OCI-M2 (cell line): Measurements from ENCODE around the gene ARHGEF1.

Experiments used
- DNase-seq: peaks from one replicate; lab custom pipeline; 2025; ENCODE audit not compliant: unreplicated experiment; lab: John Stamatoyannopoulos, UW

Gene ARHGEF1

DNA sequence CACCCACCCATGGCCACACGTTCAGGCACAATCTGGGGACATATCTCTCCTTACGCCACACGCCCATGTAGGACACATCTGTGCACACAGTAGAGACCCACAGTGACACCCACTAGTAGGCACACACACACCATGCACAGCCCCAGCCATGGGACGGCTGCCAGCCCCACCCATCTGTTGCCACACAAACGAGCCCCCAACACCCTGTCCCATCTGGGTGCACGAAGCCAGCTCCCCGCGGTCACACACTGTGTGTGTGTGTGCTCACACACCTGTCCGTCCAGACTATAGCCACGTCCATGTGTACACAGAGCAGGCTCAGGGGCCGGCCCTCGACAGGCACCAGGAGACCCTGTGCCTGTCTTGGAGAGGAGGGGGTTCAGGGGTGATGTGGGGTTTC is 34.7 kb downstream of the ARHGEF1 start:
- no peak for DNase-seq

DNA sequence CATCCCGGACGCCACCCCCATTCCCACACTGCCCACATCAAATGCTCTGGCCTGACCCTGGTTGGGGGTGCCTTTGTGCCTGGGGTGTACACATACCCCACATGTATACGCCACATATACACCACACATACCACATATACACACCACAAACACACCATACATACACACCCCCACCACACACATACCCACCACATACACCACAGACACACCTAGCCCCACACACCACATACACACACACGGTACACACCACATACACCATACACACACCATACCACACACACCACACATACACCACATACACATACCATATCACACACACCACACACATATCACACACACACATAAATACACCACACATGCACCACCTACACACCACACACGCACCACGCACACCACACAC is 35.1 kb downstream of the ARHGEF1 start:
- DNase-seq, result no peak

DNA sequence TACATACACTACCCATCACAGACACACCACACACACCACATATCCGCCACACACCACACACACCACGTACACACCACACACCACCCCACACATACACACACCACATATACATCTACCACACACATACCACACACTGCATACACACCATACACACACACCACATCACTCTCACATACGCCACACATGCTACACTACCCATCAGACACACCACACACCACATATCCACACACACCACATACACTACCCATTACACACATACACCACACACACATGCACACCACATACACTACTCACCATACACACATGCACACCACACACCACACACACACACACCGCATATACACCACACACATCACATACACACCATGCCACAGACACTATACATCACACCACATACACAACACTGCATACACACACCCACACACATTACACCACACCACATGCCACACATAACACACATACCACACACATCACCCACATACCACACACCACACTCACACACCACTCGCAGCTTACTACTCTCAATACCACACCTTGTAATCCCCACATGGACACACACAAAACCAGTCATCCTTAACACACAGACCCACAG is 35.8 kb downstream of the ARHGEF1 start:
- no peak for DNase-seq

DNA sequence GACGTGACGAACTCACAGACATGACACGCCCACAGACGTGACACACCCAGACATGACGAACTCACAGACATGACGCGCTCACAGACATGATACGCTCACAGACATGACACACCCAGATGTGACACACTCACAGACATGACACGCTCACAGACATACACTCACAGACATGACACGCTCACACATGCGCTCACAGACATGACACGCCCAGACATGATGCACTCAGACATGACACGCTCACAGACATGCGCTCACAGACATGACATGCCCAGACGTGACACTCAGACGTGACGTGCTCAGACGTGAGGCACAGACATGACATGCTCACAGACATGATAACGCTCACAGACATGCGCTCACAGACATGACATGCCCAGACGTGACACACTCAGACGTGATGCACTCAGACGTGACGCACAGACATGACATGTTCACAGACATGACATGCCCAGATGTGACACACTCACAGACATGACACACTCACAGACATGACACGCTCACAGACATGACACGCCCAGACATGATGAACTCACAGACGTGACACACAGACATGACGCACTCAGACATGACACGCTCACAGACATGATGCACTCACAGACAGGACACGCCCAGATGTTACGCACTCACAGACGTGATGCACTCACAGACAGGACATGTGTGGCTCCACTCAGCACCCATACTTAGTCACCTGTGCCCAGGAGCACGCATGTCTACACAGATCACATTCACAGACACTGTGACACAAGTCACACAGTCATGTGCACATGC is 37.1 kb downstream of the ARHGEF1 start:
- no peak for DNase-seq

DNA sequence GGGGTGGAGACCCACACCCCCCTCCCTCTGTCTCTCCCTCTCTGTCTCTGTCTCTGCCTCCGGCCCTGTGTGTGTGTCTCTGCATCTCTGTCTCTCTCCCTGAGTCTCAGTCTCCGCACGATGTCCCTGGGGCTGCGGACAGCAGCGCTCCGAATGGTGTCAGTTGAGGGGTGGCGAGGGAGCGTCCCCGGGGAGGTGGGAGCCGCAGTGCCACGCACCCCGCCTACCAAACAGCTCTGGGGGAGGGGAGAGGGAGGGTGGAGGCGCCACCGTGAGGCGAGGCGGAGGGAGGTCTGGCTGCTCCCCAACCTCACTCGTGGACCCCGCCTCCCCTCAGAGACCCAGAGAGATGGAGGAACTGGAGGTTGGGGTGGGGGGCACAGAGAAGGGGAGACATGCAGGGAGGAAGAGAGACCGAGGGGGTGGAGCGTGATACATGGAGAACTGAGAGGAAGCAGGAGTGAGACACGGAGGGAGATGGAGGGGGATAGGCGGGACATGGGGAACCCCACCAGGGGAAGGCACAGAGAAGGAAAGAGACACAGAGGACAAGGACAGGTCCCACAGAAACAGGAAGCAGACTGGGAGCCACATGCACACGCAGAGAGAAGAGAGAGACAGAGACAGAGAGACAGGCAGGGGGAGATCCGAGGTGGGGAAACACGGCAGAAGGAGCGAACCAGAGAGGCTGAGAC is 38.0 kb downstream of the ARHGEF1 start:
- DNase-seq, result no peak

DNA sequence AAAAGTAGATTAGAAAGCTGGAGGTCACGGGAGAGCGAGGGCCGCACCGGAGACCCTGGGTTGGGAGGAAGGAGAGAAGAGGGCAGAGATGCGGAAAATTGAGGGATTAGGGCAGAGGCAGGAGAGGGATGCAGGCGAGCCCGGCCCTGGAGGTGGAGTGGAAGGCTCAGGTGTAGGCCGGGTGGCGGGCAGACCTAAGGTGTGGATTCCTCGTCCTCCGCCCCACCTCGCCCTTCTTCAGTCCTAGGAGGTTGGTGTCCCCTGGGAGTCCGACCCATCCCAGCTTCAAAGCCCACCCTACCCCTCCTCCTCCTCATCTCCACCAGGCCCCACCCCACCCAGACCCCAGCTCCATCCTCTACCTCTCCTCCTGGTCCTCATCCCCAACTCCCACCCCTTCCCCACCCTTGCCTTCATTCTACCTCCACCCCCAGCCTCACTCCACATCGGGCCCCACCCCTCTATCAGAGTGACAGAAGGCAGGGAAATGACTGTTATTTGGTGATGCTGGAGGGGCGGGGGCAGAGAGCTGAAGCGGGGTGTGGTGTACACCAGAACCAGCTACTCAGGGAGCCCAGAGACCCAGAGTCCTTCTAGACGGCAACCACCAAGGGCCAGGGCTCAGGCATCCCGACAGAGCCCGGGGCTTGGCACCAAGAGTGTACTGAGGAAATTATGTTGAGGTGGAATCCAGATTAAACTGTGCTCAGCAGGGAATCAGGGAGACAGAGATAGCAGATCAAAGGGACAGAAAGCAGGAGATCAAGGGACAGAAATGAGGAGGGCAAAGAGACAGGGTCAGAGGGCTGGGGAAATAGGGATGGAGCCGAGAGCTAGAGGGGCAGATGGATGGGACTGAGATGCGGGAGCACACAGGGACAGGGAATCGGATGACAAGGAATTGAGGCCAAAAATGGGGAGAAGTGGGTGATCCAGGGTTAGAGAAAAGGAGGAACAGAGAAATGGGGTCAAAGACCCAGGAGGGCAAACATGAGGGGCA is 38.9 kb downstream of the ARHGEF1 start:
- no peak for DNase-seq

DNA sequence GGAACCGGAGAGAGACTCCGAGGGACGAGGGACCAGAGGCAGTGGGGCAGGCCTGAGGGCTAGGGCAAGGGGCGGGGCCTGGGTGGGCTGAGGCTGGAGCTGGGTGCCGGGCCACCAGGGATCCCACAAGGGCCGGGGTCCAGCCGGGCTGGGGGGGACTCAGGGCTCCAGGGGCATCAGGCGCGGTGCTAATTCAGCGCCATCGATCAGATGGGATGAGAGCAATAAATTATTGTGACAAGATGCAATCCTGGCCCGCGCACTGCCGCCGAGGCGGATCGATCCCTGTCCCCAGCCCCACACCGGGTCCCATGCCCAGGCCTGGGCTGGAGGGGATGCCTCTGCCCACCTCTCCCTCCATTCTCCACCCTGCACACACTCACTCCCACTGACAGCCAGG is 39.6 kb downstream of the ARHGEF1 start:
- DNase-seq, result no peak

DNA sequence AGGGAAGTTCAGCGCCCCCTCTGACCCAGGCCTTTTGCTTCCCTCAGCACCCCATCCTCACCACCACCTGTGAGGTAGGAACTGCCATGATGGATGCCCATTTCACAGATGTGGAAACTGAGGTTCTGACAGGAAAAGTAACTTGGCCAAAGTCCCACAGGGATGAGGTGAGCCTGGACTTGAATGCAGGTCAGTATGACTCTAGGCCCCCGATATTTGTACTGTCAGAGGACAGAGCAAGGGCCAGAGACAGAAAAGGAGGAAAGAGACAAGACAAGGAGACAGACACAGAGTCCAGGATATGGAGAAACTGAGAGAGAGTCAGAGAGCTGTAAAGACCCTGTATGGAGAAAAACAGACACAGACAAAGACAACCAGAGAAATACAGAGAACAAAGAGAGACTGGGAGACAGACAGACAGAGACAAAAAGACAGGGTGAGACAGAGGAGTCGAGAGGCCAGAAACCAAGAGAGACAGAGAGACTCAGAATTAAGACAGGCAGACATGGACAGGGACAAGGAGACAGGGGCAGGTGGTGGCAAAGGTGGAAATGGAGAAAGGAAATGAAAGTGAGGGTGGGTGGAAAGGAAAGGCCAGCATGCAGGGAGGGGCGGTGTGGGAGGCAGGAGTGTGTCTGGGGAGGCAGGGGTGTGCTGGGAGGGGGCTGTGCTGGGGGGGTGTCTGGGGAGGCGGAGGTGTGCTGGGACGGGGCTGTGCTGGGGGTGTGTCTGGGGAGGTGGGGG is 40.2 kb downstream of the ARHGEF1 start:
- DNase-seq, result no peak

DNA sequence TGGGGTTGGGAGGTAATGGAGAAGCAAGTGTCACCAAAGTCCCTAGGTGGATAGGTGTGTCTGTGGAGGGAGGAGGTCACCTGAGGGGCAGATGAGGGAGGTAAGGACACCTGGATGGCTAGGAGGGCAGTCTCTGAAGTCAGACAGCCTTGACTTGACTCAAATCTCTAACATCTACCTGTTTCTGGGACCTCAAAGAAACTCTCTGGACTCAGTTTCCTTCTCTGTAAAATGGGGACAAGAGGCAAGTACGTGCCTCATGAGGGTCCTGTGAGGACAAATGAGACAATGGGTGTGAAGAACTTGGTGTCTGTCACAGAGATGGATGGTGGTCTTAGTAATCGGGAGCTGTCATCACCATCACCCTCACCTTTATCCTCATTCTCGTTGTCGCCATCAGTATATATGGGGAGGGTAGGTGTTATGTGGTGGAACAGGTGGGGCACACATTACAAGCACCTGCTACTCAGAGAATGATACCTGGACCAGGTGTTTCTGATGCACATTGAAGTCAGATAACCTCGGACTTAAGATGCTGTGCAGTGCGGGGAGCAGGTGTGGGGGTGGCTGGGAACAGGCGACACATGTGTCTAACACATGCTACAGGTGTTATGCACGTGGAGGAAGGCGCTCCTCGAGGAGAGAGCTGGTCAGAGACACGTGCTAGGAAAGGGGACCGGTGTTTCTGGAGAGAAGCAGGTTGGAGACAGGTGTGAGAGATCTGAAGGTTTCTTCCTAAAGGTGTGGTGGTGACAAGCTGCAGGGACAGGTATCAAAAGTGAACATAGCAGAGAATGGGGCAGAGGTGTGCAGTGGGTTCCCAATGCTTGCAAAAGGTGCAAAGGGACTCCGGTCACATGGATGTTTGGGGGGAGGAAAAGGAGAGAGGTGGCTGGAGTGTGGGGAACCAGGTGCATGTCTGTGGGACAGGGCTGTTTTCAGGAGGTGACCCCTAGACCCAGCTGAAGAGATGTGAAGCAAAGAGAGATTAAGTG is 41.5 kb downstream of the ARHGEF1 start:
- no peak for DNase-seq

DNA sequence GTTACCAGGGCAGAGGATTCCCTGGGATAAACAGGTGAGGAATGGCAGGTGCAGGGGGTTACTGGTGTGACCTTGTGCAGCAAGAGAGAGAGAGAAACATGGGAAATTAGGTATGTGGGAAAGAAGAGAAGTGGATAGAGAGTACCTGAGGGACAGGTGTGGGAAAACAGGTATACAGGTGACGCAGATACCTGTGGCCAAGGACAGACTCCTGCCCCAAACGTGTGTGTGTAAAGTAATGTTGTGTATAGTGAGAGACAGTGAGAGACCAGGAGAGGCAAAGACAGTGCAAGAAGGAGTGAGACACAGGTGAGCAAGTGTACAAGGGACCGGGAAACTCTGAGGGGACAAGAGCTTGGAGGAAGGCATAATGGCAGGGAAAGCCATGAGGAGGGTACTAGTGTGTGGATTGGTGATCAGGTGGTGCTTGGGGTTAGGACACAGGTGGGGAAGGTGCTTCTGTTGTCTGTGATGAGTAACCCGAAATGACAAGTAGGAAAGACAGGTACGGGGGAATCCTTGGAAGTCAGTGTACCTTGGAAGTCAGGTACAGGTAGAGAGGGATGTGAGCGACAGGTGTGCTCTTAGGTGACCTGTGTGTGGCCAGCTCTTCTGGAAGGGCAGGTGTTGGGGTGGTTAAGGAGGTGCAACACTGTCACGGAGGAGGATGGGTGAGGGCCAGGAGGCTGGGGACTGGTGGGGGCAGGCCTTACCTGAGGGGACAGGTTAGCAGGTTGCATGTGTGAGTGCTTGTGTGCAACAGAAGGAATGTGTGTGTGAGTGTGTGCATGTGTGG is 42.4 kb downstream of the ARHGEF1 start:
- DNase-seq, result no peak

DNA sequence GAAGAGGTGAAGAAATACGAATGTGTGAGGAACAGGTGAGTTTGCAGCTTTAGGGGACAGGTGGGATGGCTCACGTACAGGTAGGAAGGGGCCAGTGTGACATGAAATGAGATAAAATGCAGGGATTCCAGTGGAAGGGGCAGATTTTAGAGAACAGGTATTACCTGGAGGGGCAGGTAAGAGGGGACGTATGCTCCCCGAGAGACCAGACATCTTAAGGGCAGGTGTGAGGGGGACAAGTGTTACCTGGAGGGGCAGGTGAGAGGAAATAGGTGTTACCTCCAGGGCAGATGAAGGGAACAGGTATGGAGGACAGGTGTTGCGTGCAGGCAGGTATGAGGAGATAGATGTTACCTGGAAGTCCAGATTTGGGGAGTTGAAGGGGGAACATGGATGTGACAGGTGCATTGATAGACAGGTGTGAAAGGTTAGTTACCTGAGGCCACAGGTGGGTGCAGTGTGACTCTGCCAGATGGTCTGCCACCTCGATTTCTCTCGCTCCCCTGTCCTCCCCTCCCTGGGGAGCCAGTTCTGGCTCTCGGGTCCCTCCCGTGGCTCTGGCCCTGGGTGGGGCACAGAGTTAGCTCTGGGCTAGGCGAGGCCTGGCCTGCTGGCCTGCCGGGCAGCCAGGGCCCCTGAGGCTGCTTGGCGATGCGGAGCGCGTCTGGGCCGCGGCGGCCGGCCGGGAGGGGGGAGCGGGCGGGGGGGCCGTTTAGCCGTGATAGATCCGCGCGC is 43.2 kb downstream of the ARHGEF1 start:
- DNase-seq, result no peak

DNA sequence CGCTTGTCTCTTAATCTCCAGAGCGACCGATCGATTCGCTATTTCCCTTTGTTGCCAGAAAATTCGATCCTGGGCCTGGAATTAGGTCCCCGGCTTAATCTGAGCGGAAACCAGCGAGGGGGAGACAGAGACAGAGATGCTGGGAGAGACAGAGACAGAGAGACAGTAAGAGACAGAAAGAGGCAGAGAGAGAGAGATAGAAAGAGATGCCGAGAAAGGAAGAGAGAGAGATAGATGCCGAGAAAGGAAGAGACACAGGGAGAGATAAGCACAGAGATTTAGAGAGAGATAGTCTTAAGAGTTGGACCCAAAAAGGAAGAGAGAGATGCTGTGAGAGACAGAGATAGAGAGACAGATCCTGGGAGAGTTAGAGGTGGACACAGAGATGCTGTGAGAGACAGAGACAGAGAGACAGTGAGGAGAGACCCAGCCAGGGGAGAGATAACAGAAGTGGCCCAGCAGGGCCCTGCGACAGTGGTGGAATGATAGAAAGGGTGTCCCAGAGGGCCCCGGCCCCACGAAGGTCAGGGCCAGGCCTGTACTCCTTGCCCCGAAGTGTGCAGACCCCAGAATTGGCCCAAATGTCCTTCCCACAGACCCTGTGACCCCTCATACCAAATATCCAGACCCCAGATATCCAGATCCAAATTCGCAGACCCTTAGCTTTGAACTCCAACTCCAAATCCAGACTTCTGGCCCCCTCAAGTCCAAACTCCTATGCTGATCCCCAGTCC is 43.9 kb downstream of the ARHGEF1 start:
- no peak for DNase-seq

DNA sequence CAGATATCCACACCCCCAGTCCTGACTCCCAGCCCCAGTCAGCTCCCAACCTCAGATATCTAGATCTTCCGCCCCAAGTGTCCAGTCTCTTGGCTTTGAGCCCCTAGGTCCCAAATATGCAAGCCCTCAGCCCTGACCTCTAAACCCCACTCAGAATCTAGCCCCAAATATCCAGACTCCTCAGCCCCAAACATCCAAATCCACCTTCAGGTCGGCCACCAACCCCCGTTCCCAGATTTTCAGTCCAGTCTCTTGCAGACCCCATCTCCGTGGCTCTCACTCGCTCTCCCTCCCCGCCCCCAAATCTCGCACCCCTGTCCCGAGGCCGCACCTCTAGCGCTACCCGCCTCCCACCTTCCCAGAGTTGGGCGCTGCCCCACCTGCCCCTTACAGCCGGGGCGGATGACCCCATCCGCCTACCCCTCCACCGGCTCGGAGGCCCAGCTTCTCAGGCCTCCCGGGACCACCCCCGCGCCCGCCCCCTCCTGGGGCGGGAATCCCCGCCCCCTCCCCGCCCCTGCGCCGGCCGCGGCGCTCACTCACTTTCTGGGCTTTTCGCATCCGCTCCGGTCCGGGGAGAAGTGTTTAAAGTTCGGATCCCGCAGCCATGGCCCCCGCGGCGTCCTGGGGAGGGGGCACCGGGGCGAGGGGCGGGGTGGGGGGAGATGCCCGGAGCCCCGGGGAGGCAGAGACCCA is 44.7 kb downstream of the ARHGEF1 start:
- no peak for DNase-seq

DNA sequence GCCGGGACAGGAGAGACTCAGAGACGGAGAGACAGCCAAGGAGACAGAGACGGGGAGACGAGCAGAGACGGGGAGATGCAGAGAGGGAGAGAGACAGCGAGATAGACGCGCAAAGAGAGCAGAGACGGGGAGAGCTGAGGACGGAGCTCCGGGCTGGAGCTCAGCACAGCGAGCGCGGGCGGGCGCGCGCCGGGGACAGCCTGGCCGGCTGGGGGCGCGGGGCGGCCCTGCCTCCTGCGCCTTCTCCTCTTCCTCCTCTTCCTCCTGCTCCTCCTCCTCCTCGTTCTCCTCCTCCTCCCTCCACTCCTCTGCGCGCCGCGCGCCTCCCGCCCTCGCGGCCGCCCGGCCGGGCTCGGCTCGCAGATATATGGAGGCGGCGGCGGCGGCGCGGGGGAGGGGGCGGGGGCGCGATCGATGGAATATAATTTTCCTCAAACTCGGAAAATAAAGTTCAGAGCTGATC is 45.3 kb downstream of the ARHGEF1 start, which contains the start of gene ERFL:
Gene ERFL, minus strand, starts transcription at position 229 of the 463 bp plus-strand sequence. CDS start 15,530 bp downstream, outside the sequence.
- no peak for DNase-seq

DNA sequence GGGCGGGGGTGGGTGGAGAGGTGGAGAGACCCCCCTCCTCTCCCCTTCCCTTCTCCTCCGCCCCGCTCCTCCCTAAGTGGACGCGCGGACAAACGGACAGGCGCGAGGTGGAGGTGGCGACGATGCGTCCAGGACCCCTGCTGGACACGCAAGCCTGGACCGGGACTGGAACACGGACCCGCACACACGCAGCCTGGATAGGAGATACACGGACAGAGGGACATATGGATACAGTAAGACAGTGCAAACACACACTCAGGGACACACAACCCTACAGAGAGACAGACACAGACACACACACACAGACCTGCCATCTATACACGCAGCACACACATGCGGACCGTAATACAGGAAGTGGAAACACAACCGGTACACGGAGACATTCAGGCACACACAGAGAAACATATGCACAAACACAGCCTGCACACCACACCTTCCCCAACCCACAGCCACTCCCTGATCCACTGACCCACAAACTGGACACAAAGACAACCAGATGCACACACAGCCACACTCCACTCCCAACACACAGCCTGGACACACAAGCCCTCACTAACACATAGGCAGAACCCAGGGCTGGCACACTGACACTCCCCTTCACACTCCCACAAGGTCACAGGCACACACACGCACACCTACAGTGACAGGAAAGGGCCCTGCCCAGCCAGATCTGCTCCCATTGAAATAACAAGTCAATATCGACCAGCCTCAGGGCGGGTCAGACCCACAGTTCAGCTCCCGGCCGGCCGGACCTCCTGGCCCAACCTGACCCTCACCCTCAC is 46.0 kb downstream of the ARHGEF1 start:
- no peak for DNase-seq
